T-helper 2 cell (primary cell): ENCODE measurements around the gene FGF11.

Experiments
- DNase-seq, 5 experiments: peaks; one replicate each; pipeline versions ENCODE4 v3.0.0 to v3.0.0-alpha.2; 2012 to 2022

The FGF11 gene

DNA sequence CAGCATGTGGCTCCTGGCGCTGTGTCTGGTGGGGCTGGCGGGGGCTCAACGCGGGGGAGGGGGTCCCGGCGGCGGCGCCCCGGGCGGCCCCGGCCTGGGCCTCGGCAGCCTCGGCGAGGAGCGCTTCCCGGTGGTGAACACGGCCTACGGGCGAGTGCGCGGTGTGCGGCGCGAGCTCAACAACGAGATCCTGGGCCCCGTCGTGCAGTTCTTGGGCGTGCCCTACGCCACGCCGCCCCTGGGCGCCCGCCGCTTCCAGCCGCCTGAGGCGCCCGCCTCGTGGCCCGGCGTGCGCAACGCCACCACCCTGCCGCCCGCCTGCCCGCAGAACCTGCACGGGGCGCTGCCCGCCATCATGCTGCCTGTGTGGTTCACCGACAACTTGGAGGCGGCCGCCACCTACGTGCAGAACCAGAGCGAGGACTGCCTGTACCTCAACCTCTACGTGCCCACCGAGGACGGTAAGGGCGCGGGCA lies 31.0 kb upstream of the FGF11 start:
- DNase-seq: peak in 2 of 5 experiments; percentile 38 to 50

DNA sequence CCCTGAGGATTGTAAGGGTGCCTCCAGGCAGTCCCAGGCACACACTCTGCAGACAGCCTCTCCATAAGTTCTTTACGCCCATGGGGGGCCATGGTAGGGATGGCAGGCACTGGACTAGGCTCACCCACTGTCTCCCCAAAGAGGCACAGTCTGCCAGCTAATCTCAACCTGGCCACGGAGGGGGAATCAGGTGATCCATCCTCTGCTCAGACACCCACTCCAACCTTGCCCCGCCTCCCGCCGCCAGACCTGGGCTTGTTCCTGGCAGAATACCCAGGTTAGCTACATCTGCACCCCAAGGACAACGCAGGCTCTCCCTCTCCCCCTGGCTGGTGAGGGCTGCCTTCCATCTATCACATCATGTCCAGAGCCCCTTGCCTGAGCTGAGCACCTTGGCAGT lies 30.4 kb upstream of the FGF11 start:
- no peak for DNase-seq

DNA sequence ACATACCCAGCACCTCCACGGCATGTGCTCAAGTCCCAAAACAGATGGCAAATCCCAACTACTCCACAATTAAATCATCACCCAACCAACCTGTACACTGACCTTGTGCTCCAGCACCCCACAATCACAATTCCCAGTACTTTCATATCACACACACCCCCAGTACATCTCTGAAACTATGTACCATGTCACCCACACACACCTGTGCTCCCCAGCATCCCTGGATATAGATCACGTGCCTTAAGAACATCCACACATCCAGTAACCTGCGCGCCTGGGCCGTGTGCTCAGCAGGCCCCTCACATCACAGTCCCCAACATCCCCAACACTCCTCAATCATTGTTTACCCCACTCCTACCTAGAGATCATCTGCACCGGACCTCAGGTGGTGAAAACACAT lies 29.6 kb upstream of the FGF11 start:
- DNase-seq: no peak

DNA sequence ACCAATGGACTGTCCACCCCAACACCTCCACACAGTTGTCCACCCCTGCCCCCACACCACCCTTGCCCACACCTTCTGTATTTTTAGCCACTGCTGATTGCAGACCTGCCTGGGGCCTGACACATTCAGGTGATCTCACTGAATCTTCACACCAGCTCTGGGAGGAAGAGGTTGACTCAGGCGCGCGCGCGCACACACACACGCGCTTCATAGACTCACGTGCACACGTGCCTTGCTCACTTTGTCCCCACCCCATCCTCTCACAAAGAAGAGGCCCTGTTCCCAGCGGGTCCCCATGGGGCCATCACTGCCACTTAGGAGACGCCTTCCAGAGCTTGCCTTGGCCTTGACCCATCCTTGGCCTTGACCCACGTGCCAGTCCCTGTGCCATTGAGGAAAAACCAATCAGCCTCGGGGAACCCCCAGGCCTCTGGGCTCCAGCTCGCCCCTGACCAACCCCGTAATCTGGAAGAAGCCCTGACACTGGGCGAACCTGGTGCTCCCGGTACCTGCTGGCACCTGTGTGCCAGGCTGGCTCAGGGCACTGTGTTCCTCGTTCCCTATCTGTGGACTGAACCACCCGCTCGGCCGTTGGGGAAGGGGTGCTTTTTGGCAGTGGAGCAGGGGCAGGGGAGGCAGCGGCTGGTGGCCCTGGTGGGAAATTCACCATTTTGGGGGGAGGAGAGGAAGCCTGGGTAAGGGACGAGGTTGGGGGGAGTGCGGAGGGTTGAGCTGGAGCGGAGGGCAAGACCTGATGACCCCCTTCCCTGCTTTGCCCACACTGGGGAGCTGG lies 28.5 kb upstream of the FGF11 start:
- peak in 1 of 5 experiments; percentile 34 for DNase-seq

DNA sequence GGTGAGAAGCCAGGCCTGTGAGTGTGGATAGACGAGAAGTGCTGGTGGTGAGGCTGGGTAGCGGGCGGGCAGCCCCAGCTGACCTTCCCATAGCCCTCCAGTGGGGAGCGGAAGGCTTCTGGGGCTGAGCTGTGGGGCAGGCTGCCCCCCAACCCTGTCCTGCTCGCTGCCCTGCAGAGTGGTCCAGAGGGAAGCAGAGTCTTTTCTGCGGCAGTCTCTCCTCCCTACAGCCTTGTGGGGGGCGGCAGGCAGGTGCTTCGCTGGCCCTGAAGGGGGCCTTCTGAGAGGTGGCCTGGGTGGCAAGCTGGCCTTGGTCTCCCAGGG lies 27.9 kb upstream of the FGF11 start:
- DNase-seq: no peak

DNA sequence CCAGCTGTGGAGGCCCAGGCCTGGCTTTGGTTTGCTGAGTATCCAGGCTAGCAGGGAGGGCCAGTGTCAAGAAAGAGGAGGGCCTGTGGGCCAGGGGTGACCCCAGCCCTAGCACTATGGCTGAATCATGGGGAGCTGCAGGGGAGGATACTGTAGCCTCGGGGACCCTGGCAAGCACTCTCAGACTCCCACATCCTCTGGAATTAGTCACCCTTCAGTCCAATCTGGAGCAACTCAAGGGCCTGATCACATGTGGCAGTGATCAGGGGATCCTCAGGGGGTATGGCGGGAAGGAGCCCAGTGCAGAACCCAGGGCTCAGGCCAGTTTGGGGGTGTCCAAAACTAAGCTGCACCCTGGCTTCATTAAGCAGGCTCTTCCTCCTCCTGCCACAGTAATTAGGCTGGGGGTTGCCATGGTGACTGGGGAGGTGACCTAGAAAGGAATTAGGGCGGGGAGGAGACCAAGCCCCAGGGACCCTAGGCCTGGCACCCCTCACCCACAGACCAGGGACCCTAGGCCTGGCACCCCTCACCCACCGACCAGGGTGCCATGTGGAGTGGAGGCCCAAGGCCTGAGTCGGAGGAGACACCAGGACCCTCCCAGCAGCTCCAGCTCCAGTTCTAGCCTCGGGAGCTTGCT lies 25.8 kb upstream of the FGF11 start:
- no peak for DNase-seq

DNA sequence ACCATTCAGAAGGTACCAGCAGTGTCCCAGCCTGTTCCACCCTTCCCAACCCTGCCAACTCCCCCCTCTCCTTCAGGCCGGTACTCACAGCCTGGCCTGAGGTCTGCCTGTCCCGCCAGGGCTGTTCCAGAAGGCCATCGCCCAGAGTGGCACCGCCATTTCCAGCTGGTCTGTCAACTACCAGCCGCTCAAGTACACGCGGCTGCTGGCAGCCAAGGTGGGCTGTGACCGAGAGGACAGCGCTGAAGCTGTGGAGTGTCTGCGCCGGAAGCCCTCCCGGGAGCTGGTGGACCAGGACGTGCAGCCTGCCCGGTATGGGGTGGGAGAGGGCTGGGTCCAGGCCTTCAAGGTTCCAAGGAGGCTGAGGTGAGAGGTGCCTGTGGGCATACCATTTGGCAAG lies 24.5 kb upstream of the FGF11 start:
- DNase-seq: no peak

DNA sequence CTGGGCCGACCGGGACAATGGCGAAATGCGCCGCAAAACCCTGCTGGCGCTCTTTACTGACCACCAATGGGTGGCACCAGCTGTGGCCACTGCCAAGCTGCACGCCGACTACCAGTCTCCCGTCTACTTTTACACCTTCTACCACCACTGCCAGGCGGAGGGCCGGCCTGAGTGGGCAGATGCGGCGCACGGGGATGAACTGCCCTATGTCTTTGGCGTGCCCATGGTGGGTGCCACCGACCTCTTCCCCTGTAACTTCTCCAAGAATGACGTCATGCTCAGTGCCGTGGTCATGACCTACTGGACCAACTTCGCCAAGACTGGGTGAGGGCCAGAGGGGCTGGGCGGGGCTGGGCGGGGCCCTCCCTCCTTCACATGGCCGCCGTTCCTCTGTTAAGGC lies 23.5 kb upstream of the FGF11 start:
- no peak for DNase-seq

DNA sequence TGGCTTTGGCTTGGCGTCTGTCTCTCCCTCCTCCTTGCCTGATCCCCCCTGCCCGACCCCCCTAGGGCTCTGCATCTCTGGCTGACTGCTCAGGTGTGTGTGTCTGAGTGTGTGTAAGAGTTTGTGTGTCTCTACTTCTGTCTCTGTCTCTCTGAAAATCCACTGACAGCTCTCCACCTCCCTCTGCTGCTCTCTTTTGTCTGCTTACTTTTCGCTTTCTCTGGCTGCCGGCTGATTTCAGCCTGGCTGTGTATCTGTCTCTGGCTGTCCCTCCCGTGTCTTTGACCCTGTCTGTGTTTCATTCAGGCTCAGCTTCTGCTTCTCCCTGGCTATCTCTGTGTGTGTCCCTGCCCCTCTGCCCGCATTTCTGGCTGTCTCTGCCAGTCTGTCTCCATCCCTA lies 23.0 kb upstream of the FGF11 start:
- DNase-seq: peak in 1 of 5 experiments; percentile 21

DNA sequence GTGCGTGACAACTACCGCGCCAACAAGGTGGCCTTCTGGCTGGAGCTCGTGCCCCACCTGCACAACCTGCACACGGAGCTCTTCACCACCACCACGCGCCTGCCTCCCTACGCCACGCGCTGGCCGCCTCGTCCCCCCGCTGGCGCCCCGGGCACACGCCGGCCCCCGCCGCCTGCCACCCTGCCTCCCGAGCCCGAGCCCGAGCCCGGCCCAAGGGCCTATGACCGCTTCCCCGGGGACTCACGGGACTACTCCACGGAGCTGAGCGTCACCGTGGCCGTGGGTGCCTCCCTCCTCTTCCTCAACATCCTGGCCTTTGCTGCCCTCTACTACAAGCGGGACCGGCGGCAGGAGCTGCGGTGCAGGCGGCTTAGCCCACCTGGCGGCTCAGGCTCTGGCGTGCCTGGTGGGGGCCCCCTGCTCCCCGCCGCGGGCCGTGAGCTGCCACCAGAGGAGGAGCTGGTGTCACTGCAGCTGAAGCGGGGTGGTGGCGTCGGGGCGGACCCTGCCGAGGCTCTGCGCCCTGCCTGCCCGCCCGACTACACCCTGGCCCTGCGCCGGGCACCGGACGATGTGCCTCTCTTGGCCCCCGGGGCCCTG lies 22.2 kb upstream of the FGF11 start:
- no peak for DNase-seq

DNA sequence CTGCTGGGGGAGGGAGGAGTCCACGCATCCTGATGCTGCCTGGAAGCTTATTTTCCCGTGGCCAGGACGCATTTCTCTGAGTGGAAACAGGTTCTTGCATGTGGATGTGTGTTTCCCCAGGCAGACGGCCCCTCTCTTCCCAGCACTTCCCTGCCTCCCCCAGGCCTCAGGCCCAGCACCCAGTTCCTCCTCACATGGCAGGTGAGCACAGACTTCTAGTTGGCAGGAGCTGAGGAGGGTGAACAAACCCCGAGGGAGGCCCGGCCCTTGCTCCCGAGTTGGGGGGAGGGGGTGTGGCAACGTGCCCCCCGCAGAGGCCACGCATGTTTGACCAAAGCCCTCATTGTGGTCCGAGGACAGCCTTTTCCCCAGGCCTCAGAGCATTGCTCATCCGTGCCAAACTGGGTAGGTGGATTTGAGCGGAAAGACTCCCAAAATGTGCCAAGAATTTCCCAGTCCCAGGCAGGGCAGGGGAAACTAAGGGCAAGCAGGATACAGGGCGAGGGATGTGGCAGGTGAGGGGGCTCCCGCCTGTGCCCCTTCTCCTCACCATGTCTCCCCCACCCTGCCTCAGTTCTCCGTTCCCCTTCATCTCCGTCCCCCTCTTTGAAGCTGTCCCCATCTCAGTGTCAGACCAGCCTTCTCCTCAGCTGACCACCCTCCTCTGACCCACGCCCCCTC lies 20.7 kb upstream of the FGF11 start:
- no peak for DNase-seq

DNA sequence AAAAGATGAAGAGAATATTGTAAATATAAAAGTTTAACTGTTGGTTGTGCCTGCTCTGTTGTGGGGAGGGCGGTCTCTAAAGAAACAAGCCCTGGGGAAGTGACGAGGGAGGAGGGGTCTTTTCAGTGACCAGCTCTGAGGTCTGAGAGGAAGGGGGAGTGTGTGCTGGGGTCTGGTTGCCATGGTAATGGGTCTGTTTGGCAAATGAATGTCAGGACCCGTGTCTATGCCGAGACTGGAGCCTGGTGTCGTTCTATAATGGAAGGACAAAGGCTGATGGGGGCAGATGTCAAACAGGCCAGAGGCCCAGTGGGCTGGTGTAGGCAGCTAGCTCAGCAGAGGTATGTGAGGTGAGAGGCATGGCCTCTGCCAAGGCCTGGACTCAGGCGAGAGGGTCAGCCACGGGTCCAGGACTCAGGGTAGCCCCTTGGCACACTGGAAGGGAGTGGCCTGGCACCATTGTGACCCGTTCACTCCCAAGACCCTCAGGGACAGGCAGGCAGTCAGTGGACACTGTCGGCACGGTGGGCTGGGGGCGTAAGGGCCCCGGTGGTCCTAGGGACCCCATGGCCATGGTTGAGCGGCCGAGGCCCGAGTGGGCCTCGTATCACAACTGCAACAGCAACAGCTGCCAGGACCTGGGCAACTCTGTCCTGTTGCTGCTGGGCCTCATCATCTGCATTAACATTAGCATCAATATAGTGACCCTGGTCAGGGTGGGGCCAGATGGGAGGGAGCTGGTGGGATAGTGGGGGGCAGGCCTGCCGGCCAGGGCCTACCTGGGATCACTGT lies 19.3 kb upstream of the FGF11 start, which contains the start of gene SPEM1:
SPEM1 (plus strand) TSS at position 506 of the 792 bp plus-strand sequence; CDS start at position 567, 61 bp downstream.
- DNase-seq: no peak

DNA sequence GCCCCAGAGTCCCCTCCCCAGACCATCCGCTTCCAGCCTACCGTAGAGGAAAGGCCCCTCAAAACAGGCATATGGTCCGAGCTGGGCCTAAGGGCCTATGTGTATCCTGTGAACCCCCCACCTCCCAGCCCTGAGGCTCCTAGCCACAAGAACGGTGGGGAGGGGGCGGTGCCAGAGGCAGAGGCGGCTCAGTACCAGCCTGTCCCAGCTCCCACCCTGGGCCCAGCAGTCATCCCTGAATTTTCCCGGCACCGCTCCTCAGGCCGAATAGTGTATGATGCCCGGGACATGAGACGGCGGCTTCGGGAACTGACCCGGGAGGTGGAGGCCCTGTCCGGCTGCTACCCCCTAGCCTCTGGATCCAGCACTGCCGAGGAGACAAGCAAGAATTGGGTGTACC lies 18.1 kb upstream of the FGF11 start:
- DNase-seq: no peak

DNA sequence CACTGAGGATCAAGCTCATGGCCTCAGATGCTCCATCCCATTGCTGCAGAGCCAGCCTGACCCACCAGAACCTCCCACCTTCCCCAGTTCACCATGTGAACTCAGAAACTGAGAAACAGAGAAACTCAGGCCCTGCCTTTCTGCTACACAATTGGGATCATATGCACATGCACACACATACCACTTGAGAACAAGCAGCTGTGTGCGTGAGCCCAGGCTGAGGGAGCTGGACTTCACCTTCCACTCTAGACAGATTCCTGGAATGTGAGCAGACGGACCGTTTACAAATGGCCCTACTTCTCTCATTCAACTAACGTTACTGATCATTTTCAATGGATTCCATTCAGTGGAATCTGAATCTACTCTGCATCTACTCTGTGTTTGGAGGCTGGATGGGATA lies 15.6 kb upstream of the FGF11 start:
- DNase-seq: no peak

DNA sequence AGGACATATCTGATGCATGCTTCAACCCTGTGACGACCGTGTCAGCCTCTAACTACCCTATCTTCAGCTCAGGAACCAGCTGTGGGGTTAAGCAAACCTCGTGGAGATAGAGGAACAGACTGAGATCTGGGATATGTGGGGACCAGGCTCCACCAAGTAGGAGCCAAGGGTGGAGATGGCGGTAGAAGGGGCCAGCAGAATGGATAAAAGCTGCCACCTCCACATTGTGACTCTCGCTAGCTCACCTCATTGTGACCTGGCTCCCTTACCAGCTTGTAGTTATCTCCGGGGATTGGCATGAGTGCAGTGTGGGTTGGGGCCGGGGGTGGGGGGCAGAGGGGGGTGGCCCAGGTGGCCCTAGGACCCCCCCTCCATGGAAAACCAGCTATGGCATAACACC lies 14.0 kb upstream of the FGF11 start, which contains the start of gene SPEM2:
SPEM2 (plus strand) TSS at position 301 of the 400 bp plus-strand sequence; CDS start at position 374, 73 bp downstream.
- DNase-seq: no peak

DNA sequence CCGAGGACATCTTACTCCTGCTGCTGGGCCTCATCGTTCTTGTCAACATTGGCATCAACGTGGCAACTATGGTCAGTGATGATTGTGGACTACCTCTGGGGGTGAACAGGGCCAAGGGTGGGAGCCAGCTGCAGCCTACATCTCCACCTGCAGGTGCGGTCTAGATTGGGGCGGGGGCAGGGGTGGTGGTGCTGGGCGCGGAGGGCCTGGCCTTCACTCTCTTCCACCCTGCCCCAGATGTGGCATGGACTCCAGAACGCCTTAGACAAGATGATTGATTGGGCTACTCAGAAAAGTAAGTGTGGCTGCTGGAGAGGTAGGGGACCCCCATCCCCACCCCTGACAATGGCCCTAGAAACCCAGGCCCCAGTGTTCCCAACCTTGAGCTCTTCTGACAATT lies 13.6 kb upstream of the FGF11 start:
- no peak for DNase-seq

DNA sequence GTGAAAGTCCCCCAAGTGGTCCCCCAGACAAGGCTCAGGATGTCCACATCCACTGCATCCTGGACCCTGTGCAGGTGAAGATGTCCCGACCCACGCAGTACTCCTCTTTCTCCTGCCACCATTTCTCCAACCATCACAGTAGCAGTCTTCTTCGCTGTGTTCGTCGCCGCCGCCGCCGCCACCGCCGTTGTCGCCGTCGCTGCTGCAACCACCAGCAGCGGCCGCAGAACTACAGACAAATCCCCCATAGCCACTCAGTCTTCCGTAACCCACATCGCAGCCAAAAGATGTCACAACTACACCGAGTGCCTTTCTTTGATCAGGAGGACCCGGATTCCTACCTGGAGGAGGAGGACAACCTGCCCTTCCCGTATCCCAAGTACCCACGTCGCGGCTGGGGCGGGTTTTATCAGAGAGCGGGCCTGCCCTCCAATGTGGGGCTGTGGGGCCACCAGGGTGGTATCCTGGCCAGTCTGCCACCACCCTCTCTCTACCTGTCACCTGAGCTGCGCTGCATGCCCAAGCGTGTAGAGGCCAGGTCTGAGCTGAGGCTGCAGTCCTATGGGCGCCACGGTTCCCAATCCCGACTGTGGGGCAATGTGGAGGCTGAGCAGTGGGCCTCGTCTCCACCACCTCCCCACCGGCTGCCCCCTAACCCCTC lies 13.0 kb upstream of the FGF11 start:
- no peak for DNase-seq

DNA sequence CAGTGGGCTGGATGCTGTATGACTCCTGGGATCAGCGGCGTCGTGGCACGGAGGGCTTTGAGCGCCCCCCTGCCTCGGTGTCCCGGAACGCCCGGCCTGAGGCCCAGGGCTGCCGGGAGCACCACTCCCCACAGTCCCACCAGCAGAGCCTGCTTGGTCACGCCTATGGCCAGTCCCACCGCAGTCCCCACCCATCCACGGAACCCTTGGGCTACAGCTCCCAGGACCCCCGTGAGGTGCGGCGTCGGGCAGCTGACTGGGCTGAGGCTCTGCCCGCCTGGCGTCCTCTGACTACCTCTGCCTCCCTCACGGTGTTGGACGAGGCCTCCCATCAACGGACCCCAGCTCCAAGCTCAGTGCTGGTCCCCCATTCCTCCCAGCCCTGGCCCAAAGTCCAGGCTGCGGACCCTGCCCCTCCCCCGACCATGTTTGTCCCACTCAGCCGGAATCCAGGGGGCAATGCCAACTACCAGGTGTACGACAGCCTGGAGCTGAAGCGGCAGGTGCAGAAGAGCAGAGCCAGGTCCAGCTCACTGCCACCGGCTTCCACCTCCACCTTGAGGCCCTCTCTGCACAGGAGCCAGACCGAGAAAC lies 12.3 kb upstream of the FGF11 start:
- DNase-seq: no peak

DNA sequence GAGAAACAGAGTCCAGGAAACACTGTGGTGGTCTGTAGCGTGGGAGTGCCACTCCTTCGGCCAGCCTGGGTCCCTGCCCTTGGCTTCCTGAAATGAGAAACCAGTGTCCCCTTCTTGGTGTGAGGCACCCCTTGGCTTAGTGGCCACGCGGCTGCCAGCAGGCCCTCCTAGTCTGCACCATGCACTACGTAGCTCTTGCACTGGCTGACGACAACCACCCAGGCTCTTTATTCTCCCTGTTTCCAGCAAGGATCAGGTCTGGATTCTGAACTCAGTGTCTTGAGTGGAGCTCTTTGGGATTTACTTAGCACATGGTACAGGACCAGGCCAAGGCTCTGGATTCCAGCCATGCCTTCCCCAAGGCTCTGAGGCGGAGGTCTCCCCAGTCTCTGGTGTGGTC lies 11.8 kb upstream of the FGF11 start:
- no peak for DNase-seq

DNA sequence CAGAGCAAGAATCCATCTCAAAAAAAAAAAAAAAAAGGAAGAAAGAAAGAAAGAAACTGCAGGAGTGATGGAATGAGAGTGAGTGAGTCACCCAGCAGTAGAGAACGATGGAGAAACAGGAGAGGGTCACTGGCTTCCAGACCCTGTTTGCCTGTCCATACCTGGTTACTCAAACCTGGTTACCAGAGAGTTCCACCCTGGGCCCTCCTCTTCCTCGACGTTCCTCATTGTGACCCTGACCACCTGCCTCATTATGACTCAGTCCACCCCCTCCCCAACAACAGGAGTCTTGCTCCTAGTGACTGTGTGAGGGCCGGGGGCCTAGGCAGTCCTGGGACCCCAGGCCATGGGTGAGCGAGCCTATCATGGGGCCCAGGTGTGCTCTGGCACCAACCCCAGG lies 10.8 kb upstream of the FGF11 start, which contains the start of gene SPEM3:
SPEM3 (plus strand) TSS at position 301 of the 400 bp plus-strand sequence; CDS start at position 347, 46 bp downstream.
- DNase-seq: no peak

DNA sequence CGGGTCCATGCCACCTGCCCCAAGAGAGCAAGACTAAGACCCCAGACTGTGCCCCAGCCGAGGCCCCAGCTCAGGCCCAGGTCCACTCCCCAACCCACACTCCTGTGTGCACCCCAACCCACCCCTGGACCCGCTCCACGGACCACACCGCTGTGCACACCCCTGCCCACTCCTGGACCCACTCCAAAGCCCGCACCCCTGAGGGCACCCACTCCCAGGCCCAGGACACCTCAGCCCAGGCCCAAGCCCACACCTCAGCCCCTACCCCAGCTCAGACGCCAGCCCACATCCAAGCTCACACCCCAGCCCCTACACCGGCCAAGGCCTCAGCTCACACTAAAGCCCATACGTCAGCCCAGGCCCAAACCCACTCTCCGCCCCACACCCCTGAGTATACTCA lies 9.6 kb upstream of the FGF11 start:
- no peak for DNase-seq
